Coronary artery (tissue), 2 donors: ENCODE measurements around the gene DNM2.

Source experiments
- DNase-seq: peaks from one replicate; pipeline ENCODE4 v3.0.0-alpha.2; 2017; ENCODE audit warnings: low spot score
- H3K27ac ChIP-seq, 2 donors: fragments of 200-600 bp; sonication (generic); one replicate each; pipeline ENCODE4 v1.5.1; 2016 to 2019
- H3K4me3 ChIP-seq: fragments of 200-600 bp; sonication (generic); 2 replicates; pipeline ENCODE4 v1.5.1; 2016; ENCODE audit warnings: mild to moderate bottlenecking, moderate library complexity
- TF ChIP-seq, protein P1 (sequence below): fragments of 200-600 bp; sonication (generic); IDR thresholded peaks from one replicate; pipeline ENCODE4 v1.5.1; 2019; ENCODE audit warnings: antibody characterized with exemption

Gene DNM2

DNA sequence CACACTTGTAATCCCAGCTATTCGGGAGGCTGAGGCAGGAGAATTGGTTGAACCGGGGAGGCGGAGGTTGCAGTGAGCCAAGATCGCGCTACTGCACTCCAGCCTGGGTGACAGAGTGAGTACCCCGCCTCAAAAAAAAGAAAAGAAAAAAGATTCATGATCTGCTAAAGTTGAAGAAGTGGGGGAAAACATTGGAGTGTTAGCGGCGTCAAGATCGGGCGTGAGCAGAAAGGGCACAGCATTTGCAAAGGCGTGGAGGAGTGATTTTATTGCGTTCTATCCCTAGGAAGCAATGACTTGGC lies 874 bp upstream of the DNM2 start:
- TF ChIP-seq, protein P1, sequence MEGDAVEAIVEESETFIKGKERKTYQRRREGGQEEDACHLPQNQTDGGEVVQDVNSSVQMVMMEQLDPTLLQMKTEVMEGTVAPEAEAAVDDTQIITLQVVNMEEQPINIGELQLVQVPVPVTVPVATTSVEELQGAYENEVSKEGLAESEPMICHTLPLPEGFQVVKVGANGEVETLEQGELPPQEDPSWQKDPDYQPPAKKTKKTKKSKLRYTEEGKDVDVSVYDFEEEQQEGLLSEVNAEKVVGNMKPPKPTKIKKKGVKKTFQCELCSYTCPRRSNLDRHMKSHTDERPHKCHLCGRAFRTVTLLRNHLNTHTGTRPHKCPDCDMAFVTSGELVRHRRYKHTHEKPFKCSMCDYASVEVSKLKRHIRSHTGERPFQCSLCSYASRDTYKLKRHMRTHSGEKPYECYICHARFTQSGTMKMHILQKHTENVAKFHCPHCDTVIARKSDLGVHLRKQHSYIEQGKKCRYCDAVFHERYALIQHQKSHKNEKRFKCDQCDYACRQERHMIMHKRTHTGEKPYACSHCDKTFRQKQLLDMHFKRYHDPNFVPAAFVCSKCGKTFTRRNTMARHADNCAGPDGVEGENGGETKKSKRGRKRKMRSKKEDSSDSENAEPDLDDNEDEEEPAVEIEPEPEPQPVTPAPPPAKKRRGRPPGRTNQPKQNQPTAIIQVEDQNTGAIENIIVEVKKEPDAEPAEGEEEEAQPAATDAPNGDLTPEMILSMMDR, result no peak
- H3K4me3 ChIP-seq, result peak overlapping the region; percentile 54
- no peak for DNase-seq
- H3K27ac ChIP-seq, result peak overlapping the region in 1 of 2 donors; percentile 11

DNA sequence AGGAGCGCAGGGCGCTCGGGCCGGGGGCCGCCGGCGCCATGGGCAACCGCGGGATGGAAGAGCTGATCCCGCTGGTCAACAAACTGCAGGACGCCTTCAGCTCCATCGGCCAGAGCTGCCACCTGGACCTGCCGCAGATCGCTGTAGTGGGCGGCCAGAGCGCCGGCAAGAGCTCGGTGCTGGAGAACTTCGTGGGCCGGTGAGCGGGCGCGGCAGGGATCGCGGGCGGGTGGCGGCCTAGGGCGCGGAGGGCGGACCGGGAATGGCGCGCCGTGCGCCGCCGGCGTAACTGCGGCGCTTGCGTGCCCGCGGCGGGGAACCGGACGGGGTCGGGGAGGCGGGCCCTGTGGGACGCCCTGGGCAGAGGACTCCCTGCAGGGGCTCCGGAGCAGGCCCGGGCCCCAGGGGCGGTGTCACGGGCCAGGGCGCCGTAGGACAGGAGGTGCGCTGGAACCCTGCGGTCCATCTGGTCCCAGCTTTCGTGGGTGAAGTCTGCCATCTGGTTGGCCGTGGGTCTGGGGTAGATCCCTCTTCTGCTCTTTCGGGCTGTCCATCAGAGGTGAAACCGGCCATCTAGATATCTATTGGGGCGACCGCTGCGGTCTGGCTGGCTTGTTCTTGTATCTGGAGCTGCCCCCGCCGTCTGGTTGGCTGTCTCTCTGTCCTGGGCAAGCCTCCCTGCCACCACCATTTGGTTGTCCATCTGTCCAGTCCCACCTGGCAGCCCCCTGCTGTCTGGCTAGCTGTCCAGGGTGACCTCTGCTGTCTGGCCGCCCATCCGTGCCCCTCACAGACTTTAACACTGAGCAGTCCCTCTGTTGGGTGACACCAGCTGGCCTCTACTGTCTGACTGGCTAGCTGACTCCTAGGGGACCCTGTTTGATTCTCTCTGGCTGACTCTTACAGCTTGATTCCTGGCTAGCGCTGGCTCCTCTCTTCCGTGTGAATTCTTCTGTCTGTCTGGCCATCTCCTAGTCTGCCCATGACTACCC lies 622 bp downstream of the DNM2 start:
- Histone ChIP-seq H3K27ac (peak overlapping the region; percentile 68 to 94), H3K4me3 (peak overlapping the region; percentile 90)
- DNase-seq, result peak; percentile 80
- TF ChIP-seq, protein P1, result no peak

DNA sequence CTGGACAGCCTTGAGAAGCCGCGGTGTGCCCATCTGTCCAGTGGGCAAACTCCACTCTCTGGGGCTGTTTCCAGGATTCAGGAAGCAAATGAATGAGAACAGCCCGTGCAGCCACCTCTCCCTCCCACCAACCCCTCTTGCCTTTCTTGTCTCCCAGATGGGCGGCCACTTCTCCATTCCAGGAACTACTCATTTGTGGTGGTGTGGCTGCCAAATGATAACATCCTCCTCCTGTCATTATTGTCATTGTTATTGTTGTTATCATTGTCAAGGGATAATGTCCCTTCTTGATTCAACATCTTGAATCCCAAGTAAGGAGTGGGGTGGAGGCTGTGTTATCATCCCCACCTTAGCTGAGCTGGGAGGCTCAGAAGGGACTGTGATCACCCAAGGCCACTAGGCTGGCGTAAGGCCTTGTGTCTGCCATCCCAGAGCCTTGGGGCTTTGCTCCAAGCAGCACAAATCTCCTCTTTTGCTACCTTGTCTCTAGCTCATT lies 1.6 kb downstream of the DNM2 start:
- Histone ChIP-seq H3K27ac (peak overlapping the region in 1 of 2 donors; percentile 42), H3K4me3 (peak overlapping the region; percentile 90)
- no peak for DNase-seq
- TF ChIP-seq, protein P1, result no peak

DNA sequence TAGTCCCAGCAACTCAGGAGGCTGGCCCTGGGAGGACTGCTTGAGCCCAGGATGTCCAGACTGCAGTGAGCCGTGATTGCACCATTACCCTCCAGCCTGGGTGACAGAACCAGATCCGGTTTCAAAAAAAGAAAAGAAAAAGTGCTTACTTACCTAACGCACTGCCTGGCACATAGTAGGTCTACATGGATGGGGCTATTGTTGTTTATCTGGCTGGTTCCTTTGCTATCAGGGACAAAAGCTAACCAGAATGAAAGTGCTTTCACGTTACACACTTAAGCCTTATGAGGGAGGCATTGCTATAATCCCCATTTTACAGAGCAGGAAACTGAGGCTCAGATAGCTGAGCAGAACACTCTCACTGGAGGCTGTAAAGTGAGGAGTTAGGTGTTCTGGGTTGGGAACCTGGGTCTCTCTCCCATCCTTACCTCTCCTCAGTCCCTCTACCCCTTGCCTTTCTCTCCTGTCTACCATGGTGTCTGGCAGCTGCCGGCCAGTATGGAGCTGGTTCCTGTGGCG lies 2.8 kb downstream of the DNM2 start:
- Histone ChIP-seq H3K27ac (no peak overlapping the region), H3K4me3 (no peak overlapping the region)
- no peak for DNase-seq
- TF ChIP-seq, protein P1, result no peak

DNA sequence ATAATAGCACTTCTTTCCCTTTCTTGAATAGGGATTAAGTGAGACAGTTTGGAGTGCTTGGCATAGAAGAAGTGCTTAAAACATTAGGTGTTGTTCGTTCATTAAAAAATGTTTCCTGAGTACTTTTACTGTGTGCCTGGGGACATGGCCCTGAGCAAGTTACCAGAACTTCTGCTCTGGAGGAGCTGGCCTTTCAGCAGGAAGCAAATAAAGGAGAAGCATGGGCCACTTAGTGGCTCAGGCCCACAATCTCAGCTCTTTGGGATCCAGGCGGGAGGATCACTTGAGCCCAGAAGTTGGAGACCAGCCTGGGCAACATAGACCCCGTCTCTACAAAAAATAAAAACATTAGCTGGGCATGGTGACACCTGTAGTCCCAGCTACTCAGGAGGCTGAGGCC lies 5.7 kb downstream of the DNM2 start:
- TF ChIP-seq, protein P1, result no peak
- H3K27ac ChIP-seq, result no peak overlapping the region

DNA sequence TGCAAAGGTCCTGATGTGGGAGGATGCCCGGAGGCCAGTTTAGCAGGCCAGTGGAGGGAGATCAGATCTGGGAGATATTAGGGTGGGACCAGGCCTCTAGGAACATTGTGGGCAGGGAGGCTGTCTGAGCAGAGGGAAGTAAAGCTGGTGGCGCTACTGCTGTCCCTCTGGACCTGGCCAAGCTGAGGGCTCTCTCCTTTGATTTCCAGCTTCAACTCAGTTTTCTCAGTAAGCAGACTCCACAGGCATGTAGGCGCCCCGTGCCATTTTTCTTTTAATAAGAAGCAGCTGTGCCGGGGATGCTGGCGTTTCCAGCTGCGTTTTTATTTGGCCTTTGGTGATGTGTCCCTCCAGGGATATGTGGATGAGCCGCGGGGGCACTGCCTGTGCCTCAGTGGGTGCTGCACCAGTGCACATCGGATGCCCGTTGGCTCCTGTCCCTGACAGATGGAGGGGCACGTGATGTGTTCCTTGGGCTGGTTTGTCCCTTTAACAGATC lies 6.7 kb downstream of the DNM2 start:
- TF ChIP-seq, protein P1, result no peak
- no peak for DNase-seq
- Histone ChIP-seq H3K4me3 (no peak overlapping the region), H3K27ac (no peak overlapping the region)

More for the DNA sequence above, 5.7 kb downstream of the DNM2 start:
- H3K4me3 ChIP-seq, result no peak overlapping the region
- no peak for DNase-seq
